PC-9 (cell line): Measurements from ENCODE around the gene PLEKHA6. TPM values are rescaled to one million over a fixed set of nuclear protein-coding genes. Genes with fewer than 3 reads are reported as not detected.

Experiments
- BruUV-seq: library from RNA; stranded (reverse); fragments of 400-500 nt; replicated peaks from 2 replicates; lab custom pipeline; 2021; lab: Mats Ljungman, UMichigan
- CTCF ChIA-PET: fragments of 300-600 bp; sonication (Branson Sonifier 250); formaldehyde crosslinking; loops from one replicate; lab custom pipeline; 2022; ENCODE audit warnings: antibody characterized with exemption; lab: Charles Lee
- POLR2A ChIA-PET: fragments of 300-600 bp; sonication (Branson Sonifier 250); formaldehyde crosslinking; loops from one replicate; lab custom pipeline; 2022; ENCODE audit warnings: antibody characterized with exemption; ENCODE audit not compliant: unreplicated experiment; lab: Charles Lee
- DNase-seq, 2 experiments: peaks; one replicate each; pipeline versions ENCODE4 v3.0.0 to v3.0.0-alpha.2; 2015 to 2022; ENCODE audit warnings: mixed read lengths in 1 of 2
- H2AFZ ChIP-seq: fragments of 200-600 bp; sonication (generic); 2 replicates; pipeline ENCODE4 v1.8.1; 2017; ENCODE audit warnings: antibody characterized with exemption
- H3F3A ChIP-seq: fragments of 200-600 bp; sonication (generic); 2 replicates; pipeline ENCODE4 v1.8.1; 2017; ENCODE audit warnings: antibody characterized with exemption, mild to moderate bottlenecking, low read depth; ENCODE audit not compliant: insufficient read depth
- H3K27ac ChIP-seq: fragments of 200-600 bp; sonication (generic); 2 replicates; pipeline ENCODE4 v1.6.1; 2016; ENCODE audit warnings: mixed run types
- H3K27me3 ChIP-seq: fragments of 200-600 bp; sonication (generic); 2 replicates; pipeline ENCODE4 v1.6.1; 2016; ENCODE audit warnings: low read depth, mixed run types; ENCODE audit not compliant: insufficient read depth
- H3K36me3 ChIP-seq: fragments of 200-600 bp; sonication (generic); 2 replicates; pipeline ENCODE4 v1.6.1; 2016; ENCODE audit warnings: low read depth, mixed run types
- H3K4me1 ChIP-seq: fragments of 200-600 bp; sonication (generic); replicated peaks from 2 replicates; pipeline ENCODE4 v1.6.1; 2016; ENCODE audit warnings: mixed run types; ENCODE audit not compliant: insufficient read depth
- H3K4me2 ChIP-seq: fragments of 200-600 bp; sonication (generic); 2 replicates; pipeline ENCODE4 v1.6.1; 2017; ENCODE audit warnings: mixed run types
- H3K4me3 ChIP-seq: fragments of 200-600 bp; sonication (generic); 2 replicates; pipeline ENCODE4 v1.6.1; 2016; ENCODE audit warnings: mixed run types
- H3K79me2 ChIP-seq: fragments of 200-600 bp; sonication (generic); 2 replicates; pipeline ENCODE4 v1.6.1; 2017; ENCODE audit warnings: low read depth, mixed run types
- H3K9me2 ChIP-seq: fragments of 200-600 bp; sonication (generic); 2 replicates; pipeline ENCODE4 v1.8.1; 2017; ENCODE audit warnings: mild to moderate bottlenecking; ENCODE audit not compliant: insufficient read depth
- H3K9me3 ChIP-seq: fragments of 200-600 bp; sonication (generic); 2 replicates; pipeline ENCODE4 v1.8.1; 2016; ENCODE audit warnings: low read depth; ENCODE audit not compliant: insufficient read depth
- H4K20me1 ChIP-seq: fragments of 200-600 bp; sonication (generic); 2 replicates; pipeline ENCODE4 v1.8.1; 2017; ENCODE audit not compliant: insufficient read depth
- EZH2 ChIP-seq: fragments of 200-600 bp; sonication (generic); IDR thresholded peaks from 2 replicates; pipeline ENCODE4 v1.8.0; 2017; ENCODE audit warnings: antibody characterized with exemption, low read depth
- intact Hi-C: fragments of 100-400 bp; cut with micrococcal nuclease; formaldehyde crosslinking; loops from one replicate; pipeline ENCODE4 v1.10.0; 2022; ENCODE audit not compliant: unreplicated experiment
- total RNA-seq: library from RNA; stranded (reverse); gene quantifications from 2 replicates; pipeline ENCODE4 v1.2.3, GENCODE V29; 2021
- TF ChIP-seq, protein P1 (sequence below): fragments of 200-600 bp; sonication (generic); conservative IDR thresholded peaks from 2 replicates; pipeline ENCODE4 v1.6.1; 2017; ENCODE audit warnings: mixed run types, antibody characterized with exemption, mild to moderate bottlenecking, moderate library complexity

PLEKHA6 gene
- total RNA-seq, 1 experiment from 2014 or later: 52.0 TPM

DNA sequence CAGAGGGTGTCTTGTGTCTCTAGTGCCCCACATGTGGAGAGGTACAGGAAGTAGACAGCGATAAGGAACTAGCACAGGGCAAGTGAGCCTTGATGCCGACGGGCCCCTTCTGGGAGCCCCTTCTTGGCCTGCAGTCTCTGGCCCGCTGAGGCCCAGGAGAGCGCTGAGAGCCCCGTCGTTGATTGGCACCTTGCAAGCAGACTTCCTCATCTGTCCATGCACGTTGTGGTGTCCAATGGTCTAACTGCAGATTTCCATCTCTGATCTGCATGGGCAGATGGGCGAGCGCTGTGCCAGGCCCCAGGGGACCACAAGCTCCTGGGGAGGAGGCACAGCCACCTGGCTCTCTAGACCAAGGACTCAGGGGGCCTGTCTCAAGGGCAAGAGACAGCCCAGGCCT is 32.4 kb downstream of the PLEKHA6 start:
- no peak overlapping the region for H3K27ac ChIP-seq
- no peaks in the 10 kb centered on the region for H3K27me3 ChIP-seq
- intact Hi-C loops: no loop called here
- no peak for TF ChIP-seq EZH2
- TF ChIP-seq, protein P1, sequence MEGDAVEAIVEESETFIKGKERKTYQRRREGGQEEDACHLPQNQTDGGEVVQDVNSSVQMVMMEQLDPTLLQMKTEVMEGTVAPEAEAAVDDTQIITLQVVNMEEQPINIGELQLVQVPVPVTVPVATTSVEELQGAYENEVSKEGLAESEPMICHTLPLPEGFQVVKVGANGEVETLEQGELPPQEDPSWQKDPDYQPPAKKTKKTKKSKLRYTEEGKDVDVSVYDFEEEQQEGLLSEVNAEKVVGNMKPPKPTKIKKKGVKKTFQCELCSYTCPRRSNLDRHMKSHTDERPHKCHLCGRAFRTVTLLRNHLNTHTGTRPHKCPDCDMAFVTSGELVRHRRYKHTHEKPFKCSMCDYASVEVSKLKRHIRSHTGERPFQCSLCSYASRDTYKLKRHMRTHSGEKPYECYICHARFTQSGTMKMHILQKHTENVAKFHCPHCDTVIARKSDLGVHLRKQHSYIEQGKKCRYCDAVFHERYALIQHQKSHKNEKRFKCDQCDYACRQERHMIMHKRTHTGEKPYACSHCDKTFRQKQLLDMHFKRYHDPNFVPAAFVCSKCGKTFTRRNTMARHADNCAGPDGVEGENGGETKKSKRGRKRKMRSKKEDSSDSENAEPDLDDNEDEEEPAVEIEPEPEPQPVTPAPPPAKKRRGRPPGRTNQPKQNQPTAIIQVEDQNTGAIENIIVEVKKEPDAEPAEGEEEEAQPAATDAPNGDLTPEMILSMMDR: no peak
- ChIA-PET CTCF (interaction anchor here (0.5 kb wide), 1 partner anchor 31 kb away, joined by 8 read pairs; no protein-coding TSS in a partner anchor), POLR2A (no interaction called here)
- no peaks in the 10 kb centered on the region for H3K9me2 ChIP-seq
- BruUV-seq: no TSS peak
- H2AFZ ChIP-seq: no peak overlapping the region
- H3K4me1 ChIP-seq: peaks cover 38% of the 10 kb centered on the region
- H4K20me1 ChIP-seq: no peaks in the 10 kb centered on the region
- no peaks in the 10 kb centered on the region for H3K36me3 ChIP-seq
- H3K9me3 ChIP-seq: no peaks in the 10 kb centered on the region
- peaks cover 24% of the 10 kb centered on the region; the same call in 1 of the 2 replicates for H3F3A ChIP-seq
- H3K4me3 ChIP-seq: no peak overlapping the region
- peaks cover 60% of the 10 kb centered on the region for H3K79me2 ChIP-seq
- DNase-seq: no peak
- no peak overlapping the region for H3K4me2 ChIP-seq

DNA sequence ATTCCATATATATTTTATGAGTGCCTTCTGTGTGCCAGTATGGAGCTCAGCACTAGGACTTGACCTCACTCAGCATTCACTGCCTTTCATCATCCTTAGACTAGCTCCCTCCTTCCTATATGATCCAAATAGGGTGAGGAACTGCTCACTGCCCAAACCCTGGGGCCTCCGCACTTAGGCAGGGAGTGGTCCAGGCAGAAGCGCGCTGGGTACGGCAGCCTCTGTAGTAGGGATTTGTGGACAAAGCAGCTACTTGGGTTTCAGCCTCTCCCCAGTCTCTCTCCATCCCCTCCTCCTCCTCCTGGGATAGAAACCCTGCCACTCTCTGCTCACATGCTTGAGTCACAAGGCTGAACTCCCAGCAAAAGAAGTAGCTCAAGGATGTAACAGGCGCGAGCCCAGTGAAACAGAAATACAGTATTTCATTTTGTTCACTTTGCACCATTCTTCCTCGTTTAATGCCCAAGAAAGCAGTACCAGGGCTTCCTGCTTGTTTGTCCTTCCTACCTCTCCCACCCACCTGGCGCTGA is 32.9 kb downstream of the PLEKHA6 start:
- H3F3A ChIP-seq: peaks cover 28% of the 10 kb centered on the region; the same call in 1 of the 2 replicates
- no peaks in the 10 kb centered on the region for H4K20me1 ChIP-seq
- no peak for TF ChIP-seq EZH2
- TF ChIP-seq, protein P1: no peak
- DNase-seq: no peak
- H3K4me1 ChIP-seq: peaks cover 37% of the 10 kb centered on the region
- no peak overlapping the region for H2AFZ ChIP-seq
- no peak overlapping the region for H3K4me3 ChIP-seq
- intact Hi-C loops: no loop called here
- H3K9me2 ChIP-seq: no peaks in the 10 kb centered on the region
- H3K27ac ChIP-seq: no peak overlapping the region
- no TSS peak for BruUV-seq
- peaks cover 59% of the 10 kb centered on the region for H3K79me2 ChIP-seq
- CTCF ChIA-PET: no interaction called here
- no peak overlapping the region for H3K4me2 ChIP-seq
- H3K27me3 ChIP-seq: no peaks in the 10 kb centered on the region
- H3K36me3 ChIP-seq: no peaks in the 10 kb centered on the region
- POLR2A ChIA-PET: no interaction called here
- H3K9me3 ChIP-seq: no peaks in the 10 kb centered on the region

DNA sequence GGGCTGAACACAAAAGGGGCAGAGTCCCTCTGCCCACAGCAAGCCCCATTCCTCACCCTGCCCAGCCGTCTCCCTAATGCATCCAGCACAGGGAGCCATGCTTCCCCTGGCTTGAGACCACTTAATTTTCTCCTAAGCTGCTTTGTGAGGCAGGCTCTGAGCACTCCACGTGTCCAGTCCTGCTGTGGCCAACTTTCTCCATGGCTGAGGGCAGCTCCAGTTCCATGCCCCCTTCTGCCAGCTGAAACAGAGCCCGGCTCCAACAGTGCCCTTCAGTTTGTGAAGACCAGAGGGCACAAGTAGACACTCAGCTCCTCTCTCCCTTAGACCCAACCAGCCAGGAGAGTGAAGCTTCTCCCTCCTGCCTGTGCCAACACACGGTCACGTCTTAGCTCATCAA is 33.8 kb downstream of the PLEKHA6 start:
- peak in 1 of 2 experiments; percentile 6 for DNase-seq
- Histone ChIP-seq H2AFZ (no peak overlapping the region), H3F3A (peaks cover 28% of the 10 kb centered on the region), H3K4me2 (no peak overlapping the region), H4K20me1 (no peaks in the 10 kb centered on the region), H3K36me3 (no peaks in the 10 kb centered on the region), H3K27ac (no peak overlapping the region), H3K4me1 (peaks cover 37% of the 10 kb centered on the region), H3K9me2 (no peaks in the 10 kb centered on the region), H3K79me2 (peaks cover 63% of the 10 kb centered on the region), H3K27me3 (no peaks in the 10 kb centered on the region), H3K4me3 (no peak overlapping the region), H3K9me3 (no peaks in the 10 kb centered on the region)
- ChIA-PET CTCF (no interaction called here), POLR2A (no interaction called here)
- no TSS peak for BruUV-seq
- intact Hi-C loops: no loop called here
- no peak for TF ChIP-seq EZH2
- TF ChIP-seq, protein P1: no peak
